Measurements from ENCODE around the gene RAI2.

- TF ChIP-seq CTCF (IDR thresholded peaks at IDR 0.05) (no peak), POLR2A (IDR thresholded peaks at IDR 0.05) (no peak)
Measured at GRCh38 chrX:17769701-17770269, 91.3 kb downstream of the RAI2 start.

Measured in uterus (tissue), 2 donors.